ENCODE measurements around the gene CD209.

- TF ChIP-seq EZH2phosphoT487 (IDR thresholded peaks at IDR 0.05; ENCODE audit: borderline replicate concordance, low read length) (no peak), CTCF (conservative IDR thresholded peaks at IDR 0.05; ENCODE audit: low read depth, low read length) (no peak)
Observed at GRCh38 chr19:7738023-7738422, 9.3 kb downstream of the CD209 start.
